NCI-H187 (cell line): ENCODE data around the gene SSTR1.

ENCODE experiments used
- DNase-seq, 2 experiments: peaks; one replicate each; lab custom pipeline; 2025; lab: John Stamatoyannopoulos, UW

Gene SSTR1

GRCh38 chr14:38243696-38244240 is 36.1 kb downstream of the SSTR1 start:
- no peak for DNase-seq

- no peak for DNase-seq
Observed at GRCh38 chr14:38248321-38249028, 40.8 kb downstream of the SSTR1 start.

DNA sequence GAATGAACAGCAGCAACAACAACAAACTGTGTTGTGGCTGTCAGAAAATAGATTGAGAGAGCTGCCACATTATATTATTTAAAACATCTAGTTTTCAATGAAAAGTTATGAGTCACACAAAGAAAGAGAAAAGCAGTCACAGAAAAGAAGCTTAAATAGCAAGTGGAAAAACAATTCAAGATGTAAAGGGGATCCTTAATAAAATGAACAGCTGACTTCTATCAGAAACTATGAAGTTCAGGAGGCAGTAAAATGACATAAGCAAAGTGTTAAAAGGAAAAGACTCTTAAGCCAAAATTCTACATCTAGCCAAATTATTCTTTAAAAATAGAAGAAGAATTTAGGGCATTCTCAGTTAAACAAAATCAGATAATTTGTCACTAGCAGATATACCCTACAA is 42.6 kb downstream of the SSTR1 start:
- no peak for DNase-seq

DNA sequence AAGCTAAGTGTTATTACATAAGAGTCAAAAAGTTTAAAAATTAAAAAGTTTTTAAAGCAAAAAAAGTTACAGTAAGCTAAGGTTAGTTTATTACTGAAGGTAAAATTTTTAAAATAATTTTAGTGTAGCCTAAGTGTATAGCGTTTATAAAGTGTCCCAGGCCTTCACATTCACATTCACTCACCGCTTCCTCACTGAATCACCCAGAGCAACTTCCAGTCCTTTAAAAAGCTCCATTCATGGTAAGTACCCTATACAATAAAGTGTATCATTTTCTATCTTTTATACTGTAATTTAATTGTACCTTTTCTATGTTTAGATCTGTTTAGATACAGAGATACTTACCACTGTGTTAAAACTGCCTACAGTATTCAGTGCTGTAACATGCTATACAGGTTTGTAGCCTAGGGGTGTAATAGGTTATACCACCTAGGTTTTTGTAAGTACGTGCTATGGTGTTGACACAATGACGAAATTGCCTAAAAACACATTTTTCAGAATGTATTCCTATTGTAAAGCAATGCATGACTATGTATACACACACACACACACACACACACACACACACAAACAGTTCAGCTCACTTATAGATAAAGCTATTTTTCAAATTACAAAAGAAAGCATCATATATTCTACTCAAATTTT is 44.5 kb downstream of the SSTR1 start:
- no peak for DNase-seq

- no peak for DNase-seq
Observed at GRCh38 chr14:38253676-38254075, 46.0 kb downstream of the SSTR1 start.

GRCh38 chr14:38254571-38255407 is 47.1 kb downstream of the SSTR1 start:
- DNase-seq, result no peak

- no peak for DNase-seq
Observed at GRCh38 chr14:38255408-38255672, 47.6 kb downstream of the SSTR1 start.

DNA sequence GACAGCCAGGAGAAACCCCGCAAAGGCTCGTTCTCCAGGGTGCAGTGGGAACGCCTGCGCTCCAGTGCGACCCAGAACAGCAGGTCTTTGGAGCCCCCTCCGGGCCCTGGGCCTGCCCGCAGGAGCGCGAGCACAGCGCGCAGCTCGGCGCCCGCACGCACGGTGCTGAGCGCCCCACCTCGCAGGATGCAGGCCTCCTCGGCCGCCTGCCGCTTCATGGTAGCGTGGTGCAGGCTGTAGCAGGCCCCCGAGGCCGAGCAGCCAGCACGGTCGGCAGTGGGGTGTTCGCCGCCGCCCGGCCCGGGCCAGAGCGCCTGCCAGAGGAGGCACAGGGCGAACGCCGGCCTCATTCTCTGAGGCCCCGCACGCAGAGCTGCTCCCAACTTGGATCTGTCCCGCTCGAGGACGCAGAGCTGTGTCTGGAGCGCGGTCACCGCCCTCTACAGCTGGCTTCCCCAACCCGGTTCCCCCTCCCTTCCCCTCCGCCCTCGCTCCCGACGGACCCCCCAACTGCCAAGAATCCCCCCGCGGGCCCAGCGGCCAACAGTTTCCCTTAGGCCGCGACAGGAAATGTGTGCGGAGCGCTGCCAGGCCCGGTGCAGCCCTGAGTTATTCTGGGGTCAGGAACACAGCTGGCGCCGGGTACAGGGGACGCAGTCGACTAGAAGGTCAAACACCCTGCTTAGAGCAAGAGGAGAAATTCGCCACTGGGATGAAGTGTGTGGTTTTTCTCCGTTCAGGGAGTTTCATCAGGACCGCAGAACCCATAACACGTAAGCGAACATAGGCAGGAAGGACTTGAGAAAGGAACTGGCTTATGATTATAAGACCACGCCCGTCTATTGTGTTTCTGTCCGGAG is 48.2 kb downstream of the SSTR1 start, which contains the start of gene CLEC14A:
Gene CLEC14A, minus strand, starts transcription at position 421 of the 860 bp plus-strand sequence. Its CDS starts 71 bp downstream, at position 350.
- no peak for DNase-seq

GRCh38 chr14:38256533-38256840 is 48.8 kb downstream of the SSTR1 start:
- no peak for DNase-seq

GRCh38 chr14:38257507-38257906 is 49.8 kb downstream of the SSTR1 start:
- DNase-seq, result no peak

DNA sequence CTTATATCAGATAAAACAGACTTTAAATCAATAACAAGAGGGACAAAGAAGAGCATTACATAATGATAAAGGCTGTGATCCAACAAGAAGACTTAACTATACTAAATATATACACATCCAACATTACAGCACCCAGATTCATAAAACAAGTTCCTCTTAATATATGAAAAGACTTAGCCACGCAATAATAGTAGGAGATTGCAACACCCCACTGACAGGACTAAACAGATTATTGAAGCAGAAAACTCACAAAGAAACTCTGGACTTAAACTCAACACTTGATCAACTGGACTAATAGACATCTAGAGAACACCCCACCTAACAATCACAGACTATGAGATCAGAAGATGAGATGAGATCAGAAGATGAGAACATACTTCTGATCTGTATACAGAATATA is 53.9 kb downstream of the SSTR1 start:
- no peak for DNase-seq
